HepG2 (cell line): ENCODE data around the gene TAS1R1. TPM values are rescaled to one million over a fixed set of nuclear protein-coding genes. Genes with fewer than 3 reads are reported as not detected.

ENCODE experiments used
- HNF4G ChIP-seq, 2 experiments: sonication (generic) in 1 of 2; formaldehyde crosslinking in 1 of 2; IDR thresholded peaks; 2 replicates each; pipeline versions ENCODE4 v1.4.0 to v1.6.1; 2011 to 2020; ENCODE audit warnings: borderline replicate concordance in 2 of 2, low read depth in 2 of 2, mild to moderate bottlenecking in 2 of 2, low read length in 1 of 2, missing genetic modification reagents in 1 of 2, moderate library complexity in 1 of 2
- SALL2 ChIP-seq: sonication (generic); formaldehyde crosslinking; IDR thresholded peaks from 2 replicates; pipeline ENCODE4 v1.8.1; 2023; ENCODE audit warnings: mild to moderate bottlenecking, missing genetic modification reagents, inconsistent platforms
- SOX13 ChIP-seq, 3 experiments: fragments of 450-650 bp in 1 of 3; sonication (generic) in 1 of 3; formaldehyde crosslinking in 1 of 3; IDR thresholded peaks in 2 of 3; conservative IDR thresholded peaks in 1 of 3; 2 replicates each; pipeline versions ENCODE4 v1.5.0 to v1.6.1; 2016 to 2020; ENCODE audit warnings: antibody characterized with exemption in 1 of 3, mild to moderate bottlenecking in 1 of 3, missing compliant biosample characterization in 1 of 3, missing genetic modification reagents in 1 of 3, moderate library complexity in 1 of 3
- ZNF350 ChIP-seq: sonication (generic); formaldehyde crosslinking; IDR thresholded peaks from 2 replicates; pipeline ENCODE4 v1.4.0; 2020; ENCODE audit warnings: mild to moderate bottlenecking, low read depth, missing genetic modification reagents, borderline replicate concordance
- polyA plus RNA-seq, 8 experiments: library from polyadenylated mRNA; depleted of rRNA in 3 of 8; stranded (reverse) in 7 of 8; unstranded in 1 of 8; fragments of >200 nt; fragmentation: Illumina TruSeq in 4 of 8; extraction: Trizol in 4 of 8; gene quantifications; 2 replicates each; pipeline versions ENCODE4 v1.2.1 to v1.2.3, GENCODE V29; 2011 to 2016; ENCODE audit warnings: low read depth in 4 of 8, missing spikeins in 1 of 8, mixed read lengths in 1 of 8; ENCODE audit not compliant: insufficient read depth in 1 of 8
- total RNA-seq, 5 experiments: library from RNA; depleted of rRNA; stranded (reverse); fragments of >200 nt; fragmentation: Illumina TruSeq; extraction: Trizol; gene quantifications; 2 replicates each; pipeline ENCODE4 v1.2.3, GENCODE V29; 2016; ENCODE audit warnings: low read depth in 1 of 5
- TF ChIP-seq, protein P1 (sequence below): sonication (generic); formaldehyde crosslinking; conservative IDR thresholded peaks from 2 replicates; pipeline ENCODE4 v1.4.0; 2020; ENCODE audit warnings: mild to moderate bottlenecking, missing genetic modification reagents, moderate library complexity
- TF ChIP-seq, protein P2 (sequence below): sonication (generic); formaldehyde crosslinking; IDR thresholded peaks from 2 replicates; pipeline ENCODE4 v1.4.0; 2020; ENCODE audit warnings: mild to moderate bottlenecking, missing genetic modification reagents, borderline replicate concordance
- TF ChIP-seq, protein P3 (sequence below), 2 experiments: IDR thresholded peaks; 2 replicates each; pipeline ENCODE4 v1.6.1; 2011 to 2012; ENCODE audit warnings: low read length in 2 of 2, borderline replicate concordance in 1 of 2, low read depth in 1 of 2, mild to moderate bottlenecking in 1 of 2, moderate library complexity in 1 of 2
- TF ChIP-seq, protein P4 (sequence below): IDR thresholded peaks from 2 replicates; pipeline ENCODE4 v1.6.1; 2012; ENCODE audit warnings: inconsistent platforms
- TF ChIP-seq, protein P5 (sequence below): sonication (generic); formaldehyde crosslinking; IDR thresholded peaks from 2 replicates; pipeline ENCODE4 v1.4.0; 2020; ENCODE audit warnings: missing genetic modification reagents, borderline replicate concordance
- TF ChIP-seq, protein P6 (sequence below): sonication (generic); formaldehyde crosslinking; IDR thresholded peaks from 2 replicates; pipeline ENCODE4 v1.5.0; 2020; ENCODE audit warnings: missing genetic modification reagents

Gene TAS1R1
- total and polyA plus RNA-seq, 2 of the 13 experiments (the other 11 are each of a cell fraction or from before 2014, with no cell fraction given): 1.4 to 1.6 TPM

DNA sequence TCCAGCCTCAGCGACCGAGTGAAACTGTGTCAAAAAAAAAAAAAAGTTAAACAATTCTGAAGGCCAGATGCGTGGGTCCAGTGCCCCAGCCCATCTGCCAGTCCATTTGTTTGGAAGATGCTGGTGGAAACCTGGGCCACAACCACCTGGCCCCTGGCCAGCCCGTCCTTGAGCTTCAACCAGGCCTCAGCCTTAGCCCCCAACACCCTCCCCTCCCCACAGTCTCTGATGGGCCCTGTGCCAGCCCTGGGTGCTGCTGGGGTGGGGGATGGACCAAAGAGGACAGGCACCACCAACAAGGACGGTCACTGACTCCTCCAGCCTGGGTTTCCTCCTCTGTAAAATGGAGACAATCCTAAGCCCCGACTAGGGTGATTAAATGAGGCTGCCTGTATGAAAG lies 44.1 kb upstream of the TAS1R1 start (continued):
- TF ChIP-seq, protein P1, sequence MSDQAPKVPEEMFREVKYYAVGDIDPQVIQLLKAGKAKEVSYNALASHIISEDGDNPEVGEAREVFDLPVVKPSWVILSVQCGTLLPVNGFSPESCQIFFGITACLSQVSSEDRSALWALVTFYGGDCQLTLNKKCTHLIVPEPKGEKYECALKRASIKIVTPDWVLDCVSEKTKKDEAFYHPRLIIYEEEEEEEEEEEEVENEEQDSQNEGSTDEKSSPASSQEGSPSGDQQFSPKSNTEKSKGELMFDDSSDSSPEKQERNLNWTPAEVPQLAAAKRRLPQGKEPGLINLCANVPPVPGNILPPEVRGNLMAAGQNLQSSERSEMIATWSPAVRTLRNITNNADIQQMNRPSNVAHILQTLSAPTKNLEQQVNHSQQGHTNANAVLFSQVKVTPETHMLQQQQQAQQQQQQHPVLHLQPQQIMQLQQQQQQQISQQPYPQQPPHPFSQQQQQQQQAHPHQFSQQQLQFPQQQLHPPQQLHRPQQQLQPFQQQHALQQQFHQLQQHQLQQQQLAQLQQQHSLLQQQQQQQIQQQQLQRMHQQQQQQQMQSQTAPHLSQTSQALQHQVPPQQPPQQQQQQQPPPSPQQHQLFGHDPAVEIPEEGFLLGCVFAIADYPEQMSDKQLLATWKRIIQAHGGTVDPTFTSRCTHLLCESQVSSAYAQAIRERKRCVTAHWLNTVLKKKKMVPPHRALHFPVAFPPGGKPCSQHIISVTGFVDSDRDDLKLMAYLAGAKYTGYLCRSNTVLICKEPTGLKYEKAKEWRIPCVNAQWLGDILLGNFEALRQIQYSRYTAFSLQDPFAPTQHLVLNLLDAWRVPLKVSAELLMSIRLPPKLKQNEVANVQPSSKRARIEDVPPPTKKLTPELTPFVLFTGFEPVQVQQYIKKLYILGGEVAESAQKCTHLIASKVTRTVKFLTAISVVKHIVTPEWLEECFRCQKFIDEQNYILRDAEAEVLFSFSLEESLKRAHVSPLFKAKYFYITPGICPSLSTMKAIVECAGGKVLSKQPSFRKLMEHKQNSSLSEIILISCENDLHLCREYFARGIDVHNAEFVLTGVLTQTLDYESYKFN (CRISPR knock-in tag): peak; percentile 41; the same call in 1 of the 2 replicates
- TF ChIP-seq, protein P2, sequence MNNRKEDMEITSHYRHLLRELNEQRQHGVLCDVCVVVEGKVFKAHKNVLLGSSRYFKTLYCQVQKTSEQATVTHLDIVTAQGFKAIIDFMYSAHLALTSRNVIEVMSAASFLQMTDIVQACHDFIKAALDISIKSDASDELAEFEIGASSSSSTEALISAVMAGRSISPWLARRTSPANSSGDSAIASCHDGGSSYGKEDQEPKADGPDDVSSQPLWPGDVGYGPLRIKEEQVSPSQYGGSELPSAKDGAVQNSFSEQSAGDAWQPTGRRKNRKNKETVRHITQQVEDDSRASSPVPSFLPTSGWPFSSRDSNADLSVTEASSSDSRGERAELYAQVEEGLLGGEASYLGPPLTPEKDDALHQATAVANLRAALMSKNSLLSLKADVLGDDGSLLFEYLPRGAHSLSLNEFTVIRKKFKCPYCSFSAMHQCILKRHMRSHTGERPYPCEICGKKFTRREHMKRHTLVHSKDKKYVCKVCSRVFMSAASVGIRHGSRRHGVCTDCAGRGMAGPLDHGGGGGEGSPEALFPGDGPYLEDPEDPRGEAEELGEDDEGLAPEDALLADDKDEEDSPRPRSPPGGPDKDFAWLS (CRISPR knock-in tag): no peak
- TF ChIP-seq, protein P3, sequence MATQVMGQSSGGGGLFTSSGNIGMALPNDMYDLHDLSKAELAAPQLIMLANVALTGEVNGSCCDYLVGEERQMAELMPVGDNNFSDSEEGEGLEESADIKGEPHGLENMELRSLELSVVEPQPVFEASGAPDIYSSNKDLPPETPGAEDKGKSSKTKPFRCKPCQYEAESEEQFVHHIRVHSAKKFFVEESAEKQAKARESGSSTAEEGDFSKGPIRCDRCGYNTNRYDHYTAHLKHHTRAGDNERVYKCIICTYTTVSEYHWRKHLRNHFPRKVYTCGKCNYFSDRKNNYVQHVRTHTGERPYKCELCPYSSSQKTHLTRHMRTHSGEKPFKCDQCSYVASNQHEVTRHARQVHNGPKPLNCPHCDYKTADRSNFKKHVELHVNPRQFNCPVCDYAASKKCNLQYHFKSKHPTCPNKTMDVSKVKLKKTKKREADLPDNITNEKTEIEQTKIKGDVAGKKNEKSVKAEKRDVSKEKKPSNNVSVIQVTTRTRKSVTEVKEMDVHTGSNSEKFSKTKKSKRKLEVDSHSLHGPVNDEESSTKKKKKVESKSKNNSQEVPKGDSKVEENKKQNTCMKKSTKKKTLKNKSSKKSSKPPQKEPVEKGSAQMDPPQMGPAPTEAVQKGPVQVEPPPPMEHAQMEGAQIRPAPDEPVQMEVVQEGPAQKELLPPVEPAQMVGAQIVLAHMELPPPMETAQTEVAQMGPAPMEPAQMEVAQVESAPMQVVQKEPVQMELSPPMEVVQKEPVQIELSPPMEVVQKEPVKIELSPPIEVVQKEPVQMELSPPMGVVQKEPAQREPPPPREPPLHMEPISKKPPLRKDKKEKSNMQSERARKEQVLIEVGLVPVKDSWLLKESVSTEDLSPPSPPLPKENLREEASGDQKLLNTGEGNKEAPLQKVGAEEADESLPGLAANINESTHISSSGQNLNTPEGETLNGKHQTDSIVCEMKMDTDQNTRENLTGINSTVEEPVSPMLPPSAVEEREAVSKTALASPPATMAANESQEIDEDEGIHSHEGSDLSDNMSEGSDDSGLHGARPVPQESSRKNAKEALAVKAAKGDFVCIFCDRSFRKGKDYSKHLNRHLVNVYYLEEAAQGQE (IDR thresholded peaks at IDR 0.05; ENCODE audit: borderline replicate concordance in 1 of 2, low read depth in 1 of 2, low read length in 2 of 2): no peak
- TF ChIP-seq SOX13 (IDR thresholded peaks at IDR 0.05): no peak
- peak in 1 of 2 experiments; percentile 25; a peak in 1 of 4 replicates for TF ChIP-seq SOX13 (CRISPR knock-in tag; conservative IDR thresholded peaks at IDR 0.05 in 1 of 2, IDR thresholded peaks at IDR 0.05 in 1 of 2)
- no peak for TF ChIP-seq SALL2
- TF ChIP-seq ZNF350 (CRISPR knock-in tag): no peak
- TF ChIP-seq, protein P4, sequence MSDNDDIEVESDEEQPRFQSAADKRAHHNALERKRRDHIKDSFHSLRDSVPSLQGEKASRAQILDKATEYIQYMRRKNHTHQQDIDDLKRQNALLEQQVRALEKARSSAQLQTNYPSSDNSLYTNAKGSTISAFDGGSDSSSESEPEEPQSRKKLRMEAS: peak; percentile 6; the same call in 1 of the 2 replicates
- 0 out of 2 replicates have a peak, but pooled peaks have one; percentile 12 for TF ChIP-seq HNF4G (IDR thresholded peaks at IDR 0.05; ENCODE audit: borderline replicate concordance, low read depth, low read length)
- no peak for TF ChIP-seq HNF4G (CRISPR knock-in tag; IDR thresholded peaks at IDR 0.05; ENCODE audit: borderline replicate concordance, low read depth)
- TF ChIP-seq, protein P5, sequence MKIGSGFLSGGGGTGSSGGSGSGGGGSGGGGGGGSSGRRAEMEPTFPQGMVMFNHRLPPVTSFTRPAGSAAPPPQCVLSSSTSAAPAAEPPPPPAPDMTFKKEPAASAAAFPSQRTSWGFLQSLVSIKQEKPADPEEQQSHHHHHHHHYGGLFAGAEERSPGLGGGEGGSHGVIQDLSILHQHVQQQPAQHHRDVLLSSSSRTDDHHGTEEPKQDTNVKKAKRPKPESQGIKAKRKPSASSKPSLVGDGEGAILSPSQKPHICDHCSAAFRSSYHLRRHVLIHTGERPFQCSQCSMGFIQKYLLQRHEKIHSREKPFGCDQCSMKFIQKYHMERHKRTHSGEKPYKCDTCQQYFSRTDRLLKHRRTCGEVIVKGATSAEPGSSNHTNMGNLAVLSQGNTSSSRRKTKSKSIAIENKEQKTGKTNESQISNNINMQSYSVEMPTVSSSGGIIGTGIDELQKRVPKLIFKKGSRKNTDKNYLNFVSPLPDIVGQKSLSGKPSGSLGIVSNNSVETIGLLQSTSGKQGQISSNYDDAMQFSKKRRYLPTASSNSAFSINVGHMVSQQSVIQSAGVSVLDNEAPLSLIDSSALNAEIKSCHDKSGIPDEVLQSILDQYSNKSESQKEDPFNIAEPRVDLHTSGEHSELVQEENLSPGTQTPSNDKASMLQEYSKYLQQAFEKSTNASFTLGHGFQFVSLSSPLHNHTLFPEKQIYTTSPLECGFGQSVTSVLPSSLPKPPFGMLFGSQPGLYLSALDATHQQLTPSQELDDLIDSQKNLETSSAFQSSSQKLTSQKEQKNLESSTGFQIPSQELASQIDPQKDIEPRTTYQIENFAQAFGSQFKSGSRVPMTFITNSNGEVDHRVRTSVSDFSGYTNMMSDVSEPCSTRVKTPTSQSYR (CRISPR knock-in tag): peak; percentile 24; the same call in 1 of the 2 replicates
- TF ChIP-seq, protein P6, sequence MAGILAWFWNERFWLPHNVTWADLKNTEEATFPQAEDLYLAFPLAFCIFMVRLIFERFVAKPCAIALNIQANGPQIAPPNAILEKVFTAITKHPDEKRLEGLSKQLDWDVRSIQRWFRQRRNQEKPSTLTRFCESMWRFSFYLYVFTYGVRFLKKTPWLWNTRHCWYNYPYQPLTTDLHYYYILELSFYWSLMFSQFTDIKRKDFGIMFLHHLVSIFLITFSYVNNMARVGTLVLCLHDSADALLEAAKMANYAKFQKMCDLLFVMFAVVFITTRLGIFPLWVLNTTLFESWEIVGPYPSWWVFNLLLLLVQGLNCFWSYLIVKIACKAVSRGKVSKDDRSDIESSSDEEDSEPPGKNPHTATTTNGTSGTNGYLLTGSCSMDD (CRISPR knock-in tag): no peak
- TF ChIP-seq, all 625 proteins: peak for 15
